ENCODE results near the gene GUK1. TPM values are rescaled to one million over a fixed set of nuclear protein-coding genes. Genes with fewer than 3 reads are reported as not detected.
A peak's percentile ranks its signal among the peaks of the same experiment; 100 is the strongest.

The GUK1 gene
- total RNA-seq, 2 donors from 2014 or later = 252 to 422 TPM

- no peak for TF ChIP-seq CTCF (IDR thresholded peaks at IDR 0.05)
- H3K36me3 ChIP-seq = peaks cover 32% of the 10 kb centered on the region
- no peak overlapping the region for H3K4me3 ChIP-seq
- H3K4me1 ChIP-seq (ENCODE audit: control insufficient read depth in 1 of 2, low read depth in 2 of 2) = peaks cover 9 to 30% of the 10 kb centered on the region in 2 donors
- no peaks in the 10 kb centered on the region for H3K27me3 ChIP-seq (replicated peaks; ENCODE audit: insufficient read depth)
- no peak for ATAC-seq (ENCODE audit: insufficient number of reproducible peaks, low FRiP score, low read depth)
- H3K9me3 ChIP-seq = no peaks in the 10 kb centered on the region
- peak overlapping the region in 1 of 2 donors; percentile 22 for H3K27ac ChIP-seq
- DNase-seq (ENCODE audit: low spot score) = no peak
Observed at GRCh38 chr1:228100822-228101613, 39.1 kb upstream of the GUK1 start.

GRCh38 chr1:228101614-228101993, 38.5 kb upstream of the GUK1 start:
- ATAC-seq (ENCODE audit: insufficient number of reproducible peaks, low FRiP score, low read depth) = no peak
- peaks cover 36% of the 10 kb centered on the region for H3K36me3 ChIP-seq

GRCh38 chr1:228101994-228102790, 37.9 kb upstream of the GUK1 start:
- Histone ChIP-seq H3K4me3 (peak overlapping the region; percentile 92), H3K27me3 (replicated peaks; ENCODE audit: insufficient read depth) (no peaks in the 10 kb centered on the region), H3K27ac (peak overlapping the region; percentile 77 to 92), H3K36me3 (peaks cover 40% of the 10 kb centered on the region), H3K4me1 (ENCODE audit: control insufficient read depth in 1 of 2, low read depth in 2 of 2) (peaks cover 9 to 26% of the 10 kb centered on the region in 2 donors), H3K9me3 (no peaks in the 10 kb centered on the region)
- no peak for DNase-seq (ENCODE audit: low spot score)
- ATAC-seq (ENCODE audit: insufficient number of reproducible peaks, low FRiP score, low read depth) = no peak
- TF ChIP-seq CTCF (IDR thresholded peaks at IDR 0.05) = no peak

More at GRCh38 chr1:228101614-228101993, 38.5 kb upstream of the GUK1 start:
- TF ChIP-seq CTCF (IDR thresholded peaks at IDR 0.05) = no peak
- no peak for DNase-seq (ENCODE audit: low spot score)
- Histone ChIP-seq H3K9me3 (no peaks in the 10 kb centered on the region), H3K4me1 (ENCODE audit: control insufficient read depth in 1 of 2, low read depth in 2 of 2) (peaks cover 9 to 26% of the 10 kb centered on the region in 2 donors), H3K27me3 (replicated peaks; ENCODE audit: insufficient read depth) (no peaks in the 10 kb centered on the region), H3K4me3 (peak overlapping the region; percentile 92), H3K27ac (peak overlapping the region; percentile 22 to 92)

DNA sequence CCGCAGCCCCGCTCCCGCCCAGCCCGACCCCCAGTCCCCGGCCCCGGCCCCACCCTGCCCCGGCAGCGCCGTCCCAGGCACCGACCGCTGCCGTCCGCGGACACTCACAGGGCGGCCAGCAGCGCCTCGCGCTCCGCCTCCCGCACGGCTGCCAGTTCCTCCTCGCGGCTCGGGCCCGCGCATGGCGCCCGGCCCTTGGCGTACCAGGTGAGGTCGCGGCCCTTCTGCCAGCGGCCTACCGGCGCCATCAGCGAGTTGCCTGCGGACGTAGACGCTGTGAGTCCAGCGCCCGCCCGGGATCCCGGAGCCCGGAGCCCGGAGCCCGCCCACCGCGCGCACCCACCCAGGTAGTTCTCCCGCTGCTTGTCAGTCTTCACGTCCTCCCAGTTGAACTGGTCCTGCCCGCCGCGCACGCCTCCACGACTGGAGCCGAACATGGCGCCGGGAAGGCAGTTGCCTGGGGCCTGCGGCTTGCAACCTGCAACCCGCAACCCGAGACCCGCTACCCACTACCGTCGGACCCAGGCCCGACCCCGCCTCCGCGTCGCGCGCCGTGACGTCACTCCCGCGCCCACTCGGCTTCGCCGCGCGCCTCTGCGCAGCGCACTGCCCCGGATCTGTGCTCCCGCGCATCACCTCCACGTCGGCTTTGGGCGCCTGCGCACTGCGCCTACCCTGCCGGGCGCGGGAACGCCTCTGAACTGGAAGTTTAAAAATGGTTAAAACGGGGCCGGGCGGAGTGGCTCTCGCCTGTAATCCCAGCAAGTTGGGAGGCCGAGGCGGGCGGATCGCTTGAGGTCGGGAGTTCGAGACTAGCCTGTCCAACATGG, 37.1 kb upstream of the GUK1 start, which contains the start of gene C1orf35:
Gene C1orf35 (minus strand): TSS at position 535 of the 830 bp plus-strand sequence. CDS start 98 bp downstream, at position 437.
- Histone ChIP-seq H3K27ac (peak within 1 kb of the TSS; percentile 77 to 92), H3K4me3 (peak within 1 kb of the TSS; percentile 92), H3K27me3 (replicated peaks; ENCODE audit: insufficient read depth) (no peaks in the 10 kb centered on the region), H3K4me1 (ENCODE audit: control insufficient read depth in 1 of 2, low read depth in 2 of 2) (peaks cover 12 to 33% of the 10 kb centered on the region in 2 donors), H3K9me3 (no peaks in the 10 kb centered on the region), H3K36me3 (peaks cover 32% of the 10 kb centered on the region)
- ATAC-seq (ENCODE audit: insufficient number of reproducible peaks, low FRiP score, low read depth) = peak; percentile 85
- peak; percentile 67 for DNase-seq (ENCODE audit: low spot score)
- no peak for TF ChIP-seq CTCF (IDR thresholded peaks at IDR 0.05)

Data from thoracic aorta (tissue), 2 donors.